Panc1 (cell line): ENCODE measurements around the gene OSBPL9.

Source experiments
- POLR2AphosphoS5 ChIP-seq: IDR thresholded peaks from 2 replicates; pipeline ENCODE4 v1.6.1; 2012; ENCODE audit warnings: mild to moderate bottlenecking, low read depth, low read length, moderate library complexity
- SIN3A ChIP-seq: IDR thresholded peaks from 2 replicates; pipeline ENCODE4 v1.6.1; 2012; ENCODE audit warnings: low read depth, mild to moderate bottlenecking, low read length, moderate library complexity, borderline replicate concordance; ENCODE audit not compliant: insufficient read depth
- TCF7L2 ChIP-seq: IDR thresholded peaks from 2 replicates; pipeline ENCODE4 v1.6.1; 2011; ENCODE audit warnings: mild to moderate bottlenecking, low read depth, low read length, inconsistent platforms
- TF ChIP-seq, protein P1 (sequence below): fragments of 450-650 bp; IDR thresholded peaks from 2 replicates; pipeline ENCODE4 v1.5.1; 2017; ENCODE audit warnings: mild to moderate bottlenecking
- TF ChIP-seq, protein P2 (sequence below), 2 experiments: IDR thresholded peaks; 2 replicates each; pipeline ENCODE4 v1.6.1; 2011 to 2012; ENCODE audit warnings: low read depth in 2 of 2, control low read depth in 1 of 2, low read length in 1 of 2, mild to moderate bottlenecking in 1 of 2, moderate library complexity in 1 of 2; ENCODE audit not compliant: insufficient read depth in 1 of 2

DNA sequence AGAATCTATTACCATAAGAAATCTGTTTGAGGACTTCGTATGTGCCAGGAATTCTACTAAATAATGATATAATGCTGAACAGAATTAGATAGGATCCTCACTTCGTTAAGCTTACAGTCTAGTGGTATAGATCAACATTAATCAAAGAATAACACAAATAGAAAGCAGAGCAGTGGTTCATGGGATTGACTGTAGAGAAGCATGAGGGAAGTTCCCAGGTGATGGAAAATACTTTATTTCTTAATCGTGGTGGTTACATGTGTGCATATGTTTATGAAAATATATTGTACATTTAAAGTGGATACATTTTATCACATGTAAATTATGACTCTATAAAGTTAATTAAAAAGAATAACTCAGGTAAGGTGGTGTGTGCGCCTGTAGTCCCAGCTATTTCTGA lies 110.5 kb downstream of the OSBPL9 start:
- TF ChIP-seq, protein P1, sequence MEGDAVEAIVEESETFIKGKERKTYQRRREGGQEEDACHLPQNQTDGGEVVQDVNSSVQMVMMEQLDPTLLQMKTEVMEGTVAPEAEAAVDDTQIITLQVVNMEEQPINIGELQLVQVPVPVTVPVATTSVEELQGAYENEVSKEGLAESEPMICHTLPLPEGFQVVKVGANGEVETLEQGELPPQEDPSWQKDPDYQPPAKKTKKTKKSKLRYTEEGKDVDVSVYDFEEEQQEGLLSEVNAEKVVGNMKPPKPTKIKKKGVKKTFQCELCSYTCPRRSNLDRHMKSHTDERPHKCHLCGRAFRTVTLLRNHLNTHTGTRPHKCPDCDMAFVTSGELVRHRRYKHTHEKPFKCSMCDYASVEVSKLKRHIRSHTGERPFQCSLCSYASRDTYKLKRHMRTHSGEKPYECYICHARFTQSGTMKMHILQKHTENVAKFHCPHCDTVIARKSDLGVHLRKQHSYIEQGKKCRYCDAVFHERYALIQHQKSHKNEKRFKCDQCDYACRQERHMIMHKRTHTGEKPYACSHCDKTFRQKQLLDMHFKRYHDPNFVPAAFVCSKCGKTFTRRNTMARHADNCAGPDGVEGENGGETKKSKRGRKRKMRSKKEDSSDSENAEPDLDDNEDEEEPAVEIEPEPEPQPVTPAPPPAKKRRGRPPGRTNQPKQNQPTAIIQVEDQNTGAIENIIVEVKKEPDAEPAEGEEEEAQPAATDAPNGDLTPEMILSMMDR, result no peak
- no peak for TF ChIP-seq SIN3A
- no peak for TF ChIP-seq POLR2AphosphoS5
- TF ChIP-seq, protein P2, sequence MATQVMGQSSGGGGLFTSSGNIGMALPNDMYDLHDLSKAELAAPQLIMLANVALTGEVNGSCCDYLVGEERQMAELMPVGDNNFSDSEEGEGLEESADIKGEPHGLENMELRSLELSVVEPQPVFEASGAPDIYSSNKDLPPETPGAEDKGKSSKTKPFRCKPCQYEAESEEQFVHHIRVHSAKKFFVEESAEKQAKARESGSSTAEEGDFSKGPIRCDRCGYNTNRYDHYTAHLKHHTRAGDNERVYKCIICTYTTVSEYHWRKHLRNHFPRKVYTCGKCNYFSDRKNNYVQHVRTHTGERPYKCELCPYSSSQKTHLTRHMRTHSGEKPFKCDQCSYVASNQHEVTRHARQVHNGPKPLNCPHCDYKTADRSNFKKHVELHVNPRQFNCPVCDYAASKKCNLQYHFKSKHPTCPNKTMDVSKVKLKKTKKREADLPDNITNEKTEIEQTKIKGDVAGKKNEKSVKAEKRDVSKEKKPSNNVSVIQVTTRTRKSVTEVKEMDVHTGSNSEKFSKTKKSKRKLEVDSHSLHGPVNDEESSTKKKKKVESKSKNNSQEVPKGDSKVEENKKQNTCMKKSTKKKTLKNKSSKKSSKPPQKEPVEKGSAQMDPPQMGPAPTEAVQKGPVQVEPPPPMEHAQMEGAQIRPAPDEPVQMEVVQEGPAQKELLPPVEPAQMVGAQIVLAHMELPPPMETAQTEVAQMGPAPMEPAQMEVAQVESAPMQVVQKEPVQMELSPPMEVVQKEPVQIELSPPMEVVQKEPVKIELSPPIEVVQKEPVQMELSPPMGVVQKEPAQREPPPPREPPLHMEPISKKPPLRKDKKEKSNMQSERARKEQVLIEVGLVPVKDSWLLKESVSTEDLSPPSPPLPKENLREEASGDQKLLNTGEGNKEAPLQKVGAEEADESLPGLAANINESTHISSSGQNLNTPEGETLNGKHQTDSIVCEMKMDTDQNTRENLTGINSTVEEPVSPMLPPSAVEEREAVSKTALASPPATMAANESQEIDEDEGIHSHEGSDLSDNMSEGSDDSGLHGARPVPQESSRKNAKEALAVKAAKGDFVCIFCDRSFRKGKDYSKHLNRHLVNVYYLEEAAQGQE (IDR thresholded peaks at IDR 0.05; ENCODE audit: insufficient read depth in 1 of 2, low read depth in 2 of 2, low read length in 1 of 2), result no peak
- TF ChIP-seq TCF7L2, result no peak
